HepG2 (cell line): ENCODE measurements around the gene HMGN4. TPM values are rescaled to one million over a fixed set of nuclear protein-coding genes. Genes with fewer than 3 reads are reported as not detected.

ENCODE experiments used
- DDIT3 ChIP-seq: sonication (generic); formaldehyde crosslinking; IDR thresholded peaks from 2 replicates; pipeline ENCODE4 v1.4.0; 2020; ENCODE audit warnings: mild to moderate bottlenecking, missing genetic modification reagents
- ELK4 ChIP-seq: sonication (generic); formaldehyde crosslinking; IDR thresholded peaks from 2 replicates; pipeline ENCODE4 v1.9.0; 2021; ENCODE audit warnings: missing genetic modification reagents, borderline replicate concordance
- FOSL1 ChIP-seq: sonication (generic); formaldehyde crosslinking; IDR thresholded peaks from 2 replicates; pipeline ENCODE4 v1.9.0; 2021; ENCODE audit warnings: missing genetic modification reagents, borderline replicate concordance
- GABPB1 ChIP-seq: IDR thresholded peaks from 2 replicates; pipeline ENCODE4 v1.6.1; 2016; ENCODE audit warnings: mild to moderate bottlenecking, missing genetic modification reagents, moderate library complexity, missing compliant biosample characterization
- IKZF5 ChIP-seq: IDR thresholded peaks from 2 replicates; pipeline ENCODE4 v1.6.1; 2018; ENCODE audit warnings: missing genetic modification reagents, mild to moderate bottlenecking, missing compliant biosample characterization
- ZBTB40 ChIP-seq, 2 experiments: fragments of 450-650 bp in 1 of 2; sonication (generic) in 1 of 2; formaldehyde crosslinking in 1 of 2; IDR thresholded peaks; 2 replicates each; pipeline versions ENCODE4 v1.6.1 to v1.8.0; 2016 to 2022; ENCODE audit warnings: antibody characterized with exemption in 1 of 2, mild to moderate bottlenecking in 1 of 2, missing genetic modification reagents in 1 of 2
- ZNF30 ChIP-seq: sonication (generic); formaldehyde crosslinking; IDR thresholded peaks from 2 replicates; pipeline ENCODE4 v1.5.0; 2020; ENCODE audit warnings: mild to moderate bottlenecking, missing genetic modification reagents
- ZNF512B ChIP-seq: sonication (generic); formaldehyde crosslinking; IDR thresholded peaks from 2 replicates; pipeline ENCODE4 v1.5.1; 2020; ENCODE audit warnings: missing genetic modification reagents, mild to moderate bottlenecking, borderline replicate concordance
- ZNF781 ChIP-seq: sonication (generic); formaldehyde crosslinking; IDR thresholded peaks from 2 replicates; pipeline ENCODE4 v1.5.1; 2020; ENCODE audit warnings: borderline replicate concordance, mild to moderate bottlenecking, missing genetic modification reagents; ENCODE audit errors: not compliant biosample characterization
- ZNF790 ChIP-seq: sonication (generic); formaldehyde crosslinking; IDR thresholded peaks from 2 replicates; pipeline ENCODE4 v1.8.0; 2022; ENCODE audit warnings: missing genetic modification reagents, mild to moderate bottlenecking, borderline replicate concordance
- polyA plus RNA-seq, 8 experiments: library from polyadenylated mRNA; depleted of rRNA in 3 of 8; stranded (reverse) in 7 of 8; unstranded in 1 of 8; fragments of >200 nt; fragmentation: Illumina TruSeq in 4 of 8; extraction: Trizol in 4 of 8; gene quantifications; 2 replicates each; pipeline versions ENCODE4 v1.2.1 to v1.2.3, GENCODE V29; 2011 to 2016; ENCODE audit warnings: low read depth in 4 of 8, missing spikeins in 1 of 8, mixed read lengths in 1 of 8; ENCODE audit not compliant: insufficient read depth in 1 of 8
- total RNA-seq, 5 experiments: library from RNA; depleted of rRNA; stranded (reverse); fragments of >200 nt; fragmentation: Illumina TruSeq; extraction: Trizol; gene quantifications; 2 replicates each; pipeline ENCODE4 v1.2.3, GENCODE V29; 2016; ENCODE audit warnings: low read depth in 1 of 5

Gene HMGN4
- total and polyA plus RNA-seq, 2 of the 13 experiments (the other 11 are each of a cell fraction or from before 2014, with no cell fraction given) = 39.9 to 52.1 TPM

GRCh38 chr6:26520850-26521599 is 17.1 kb upstream of the HMGN4 start (continued):
- no peak for TF ChIP-seq ZBTB40 (IDR thresholded peaks at IDR 0.05)
- no peak for TF ChIP-seq ZBTB40 (CRISPR knock-in tag; IDR thresholded peaks at IDR 0.05)
- no peak for TF ChIP-seq ZNF30 (CRISPR knock-in tag)
- peak; percentile 33 for TF ChIP-seq GABPB1 (CRISPR knock-in tag)
- 0 out of 2 replicates have a peak, but pooled peaks have one; percentile 29 for TF ChIP-seq ZNF512B (CRISPR knock-in tag)
- TF ChIP-seq ZNF790 (CRISPR knock-in tag) = 0 out of 2 replicates have a peak, but pooled peaks have one; percentile 5
- TF ChIP-seq DDIT3 (CRISPR knock-in tag) = no peak
- peak; percentile 76 for TF ChIP-seq IKZF5 (CRISPR knock-in tag)
- TF ChIP-seq FOSL1 (CRISPR knock-in tag) = peak; percentile 6; the same call in 1 of the 2 replicates
- TF ChIP-seq ELK4 (CRISPR knock-in tag) = 0 out of 2 replicates have a peak, but pooled peaks have one; percentile 49
- no peak for TF ChIP-seq ZNF781 (CRISPR knock-in tag)
